Measurements from ENCODE around the gene PADI6. TPM values are rescaled to one million over a fixed set of nuclear protein-coding genes. Genes with fewer than 3 reads are reported as not detected.

PADI6 gene
- total and polyA plus RNA-seq, 10 of the 15 experiments (the other 5 are each of a cell fraction or from before 2014, with no cell fraction given) = not detected

DNA sequence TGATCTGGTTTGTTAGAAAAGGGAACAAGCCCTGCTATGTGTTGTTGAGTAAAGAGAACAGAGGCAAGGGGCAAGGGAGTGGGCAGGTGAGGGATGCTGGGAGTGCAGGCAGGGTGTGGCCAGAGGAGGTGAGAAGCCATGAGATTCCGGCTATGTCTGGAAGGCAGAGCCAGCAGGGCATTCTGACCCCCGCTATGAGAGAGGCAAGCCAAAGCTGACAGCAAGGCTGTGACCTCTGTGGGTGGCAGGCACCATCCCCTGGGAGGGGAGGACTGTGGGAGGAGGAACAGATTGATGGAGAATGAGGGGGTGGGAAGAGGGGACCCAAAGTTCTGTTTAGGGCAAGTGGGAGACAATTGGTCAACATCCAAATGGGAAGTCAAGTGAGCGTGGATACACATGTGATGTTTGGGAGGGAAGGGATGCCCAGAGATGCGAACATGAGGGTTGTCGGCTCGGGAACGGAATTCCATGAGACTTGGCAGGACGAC is 19.5 kb upstream of the PADI6 start:
- no peak overlapping the region for H3K4me3 ChIP-seq
- CTCF ChIA-PET = interaction anchor here (0.7 kb wide), 1 partner anchor 68 kb away, joined by 3 read pairs; no protein-coding TSS in a partner anchor
- H3K4me1 ChIP-seq (ENCODE audit: control insufficient read depth, insufficient read depth, low read length) = peaks cover 7% of the 10 kb centered on the region
- H3K9ac ChIP-seq (ENCODE audit: control insufficient read depth, insufficient read depth, low read length) = no peak overlapping the region
- 45% methylated on average over 8 of the region's 8 CpGs for WGBS (ENCODE audit: insufficient coverage, insufficient replicate concordance, low lambda C conversion rate, missing lambda C conversion rate)
- H3K4me2 ChIP-seq (ENCODE audit: control insufficient read depth, insufficient read depth) = no peak overlapping the region
- no peaks in the 10 kb centered on the region; a peak in 1 of 4 replicates for H3K27me3 ChIP-seq (replicated peaks in 1 of 2; ENCODE audit: control insufficient read depth in 2 of 2, insufficient read depth in 2 of 2, low read length in 1 of 2)
- ATAC-seq (no peak), FAIRE-seq (no peak), DNase-seq (ENCODE audit: low read depth, low spot score) (no peak)
- POLR2A ChIA-PET = no interaction called here
- H3K9me3 ChIP-seq (replicated peaks; ENCODE audit: control insufficient read depth, insufficient read depth, low read length) = no peaks in the 10 kb centered on the region
- SMC1A ChIA-PET (ENCODE audit: uncharacterized antibody, unreplicated experiment) = no interaction called here
- RAD21 ChIA-PET (ENCODE audit: unreplicated experiment) = no interaction called here
- intact Hi-C loops (cut with micrococcal nuclease; ENCODE audit: unreplicated experiment) (no loop called here), in situ Hi-C loops (cut with MboI) (no loop called here)
- no peak overlapping the region for H2AFZ ChIP-seq (ENCODE audit: control insufficient read depth, low read depth, low read length)
- no TSS peak for BruUV-seq (replicated peaks)
- TF ChIP-seq RCOR1 (conservative IDR thresholded peaks at IDR 0.05; ENCODE audit: low read depth, low read length) = no peak
- no peak for TF ChIP-seq YBX1 (IDR thresholded peaks at IDR 0.05)
- TF ChIP-seq ETV6 (conservative IDR thresholded peaks at IDR 0.05 in 1 of 2, IDR thresholded peaks at IDR 0.05 in 1 of 2; ENCODE audit: borderline replicate concordance in 1 of 2, low read depth in 1 of 2) = no peak
- no peak for TF ChIP-seq MEF2A (IDR thresholded peaks at IDR 0.05; ENCODE audit: insufficient read depth, low read depth, low read length)
- no peak for TF ChIP-seq CBX5 (IDR thresholded peaks at IDR 0.05; ENCODE audit: low read depth)
- no peak for TF ChIP-seq ESRRA (IDR thresholded peaks at IDR 0.05; ENCODE audit: low read length)
- TF ChIP-seq EGR1 (IDR thresholded peaks at IDR 0.05; ENCODE audit: borderline replicate concordance in 1 of 2, low read depth in 2 of 2, low read length in 2 of 2) = no peak
- TF ChIP-seq PAX8 (IDR thresholded peaks at IDR 0.05) = no peak
- no peak for TF ChIP-seq SRF (IDR thresholded peaks at IDR 0.05; ENCODE audit: low read depth in 2 of 2, low read length in 2 of 2)
- no peaks in the 10 kb centered on the region for H4K20me1 ChIP-seq (ENCODE audit: control insufficient read depth, insufficient read depth)
- H3K27ac ChIP-seq (ENCODE audit: control insufficient read depth, insufficient read depth) = no peak overlapping the region
- no peaks in the 10 kb centered on the region for H3K79me2 ChIP-seq (ENCODE audit: control insufficient read depth, insufficient read depth, low read length)
- no peaks in the 10 kb centered on the region for H3K36me3 ChIP-seq (ENCODE audit: control insufficient read depth in 2 of 2, insufficient read depth in 2 of 2, low read length in 1 of 2)
